T-helper 22 cell (primary cell): ENCODE data around the gene ZCCHC24.

Experiments
- DNase-seq: peaks from one replicate; pipeline ENCODE4 v3.0.0-alpha.2; 2020; ENCODE audit warnings: low read depth

ZCCHC24 gene

GRCh38 chr10:79445977-79446757 lies 743 bp upstream of the ZCCHC24 start:
- peak; percentile 26 for DNase-seq

DNA sequence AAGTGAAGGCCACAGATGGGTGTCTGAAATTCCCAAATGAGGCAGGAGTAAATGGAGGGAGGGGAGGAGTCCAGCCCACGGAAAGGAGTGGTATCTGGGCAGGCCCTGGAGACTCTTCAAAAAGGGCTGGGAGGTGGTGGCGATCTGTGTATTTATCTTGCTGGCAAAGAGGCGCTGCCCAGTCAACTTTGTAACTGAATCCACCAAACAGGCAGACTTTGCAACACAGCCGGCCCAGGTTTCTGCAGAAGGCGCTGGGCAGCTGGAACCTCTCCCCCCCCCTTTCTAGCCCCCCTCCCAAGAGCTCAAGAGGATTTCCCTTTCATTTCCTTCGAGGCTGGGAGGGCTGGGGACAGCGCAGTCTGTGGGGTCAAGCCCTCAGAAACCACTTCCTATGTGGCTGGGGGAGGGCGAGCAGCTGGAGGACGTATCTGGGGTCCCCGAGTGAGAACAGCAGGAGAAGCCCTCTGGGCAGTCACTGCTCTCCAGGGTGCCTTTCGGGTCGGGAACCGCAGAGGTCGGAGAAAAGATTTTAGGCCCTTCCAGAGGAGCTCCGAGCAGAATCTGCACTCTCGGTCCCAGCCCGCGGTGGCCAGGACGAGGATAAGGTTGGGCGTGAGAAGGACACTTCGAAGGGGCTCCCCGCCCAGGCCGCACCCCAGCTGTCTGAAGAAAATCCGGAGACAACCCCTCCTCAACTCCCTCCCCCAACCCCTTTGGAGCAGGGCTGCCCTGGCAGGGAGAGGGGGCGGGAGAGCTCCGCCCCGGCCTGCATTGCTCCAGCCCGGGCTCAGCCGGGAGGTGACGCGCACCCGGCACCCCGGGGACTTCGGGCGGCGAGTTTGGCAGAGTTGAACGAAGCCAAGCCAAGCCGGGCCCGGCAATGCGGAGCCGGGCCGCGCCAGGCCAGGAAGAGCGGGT lies 965 bp downstream of the ZCCHC24 start:
- peak; percentile 39 for DNase-seq

- no peak for DNase-seq
These were observed 1.9 kb downstream of the ZCCHC24 start for GRCh38 chr10:79443338-79444198.

- DNase-seq, result no peak
These were observed 3.0 kb downstream of the ZCCHC24 start for GRCh38 chr10:79442171-79443040.

GRCh38 chr10:79441433-79441832 lies 4.0 kb downstream of the ZCCHC24 start:
- DNase-seq, result no peak

- no peak for DNase-seq
These were observed 5.1 kb downstream of the ZCCHC24 start for GRCh38 chr10:79440281-79440680.

DNA sequence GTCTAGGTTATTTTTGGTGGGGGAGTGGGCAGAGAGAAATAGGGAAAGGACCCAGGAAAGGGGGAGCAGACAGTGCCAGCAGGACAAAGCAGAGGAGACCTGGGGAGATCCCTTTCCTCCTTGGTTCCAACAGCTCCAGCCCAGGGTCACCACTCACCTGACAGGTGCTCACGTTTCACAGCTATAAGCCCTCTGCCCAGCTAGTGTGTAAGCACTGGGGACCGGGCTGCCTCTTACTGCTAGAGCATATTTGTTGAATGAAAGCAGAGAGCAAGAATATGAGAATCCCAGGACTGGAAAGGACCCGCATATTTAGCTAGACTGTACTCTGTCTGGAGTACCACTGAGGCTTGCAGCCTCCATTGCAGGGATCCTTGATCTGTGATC lies 6.7 kb downstream of the ZCCHC24 start:
- no peak for DNase-seq

DNA sequence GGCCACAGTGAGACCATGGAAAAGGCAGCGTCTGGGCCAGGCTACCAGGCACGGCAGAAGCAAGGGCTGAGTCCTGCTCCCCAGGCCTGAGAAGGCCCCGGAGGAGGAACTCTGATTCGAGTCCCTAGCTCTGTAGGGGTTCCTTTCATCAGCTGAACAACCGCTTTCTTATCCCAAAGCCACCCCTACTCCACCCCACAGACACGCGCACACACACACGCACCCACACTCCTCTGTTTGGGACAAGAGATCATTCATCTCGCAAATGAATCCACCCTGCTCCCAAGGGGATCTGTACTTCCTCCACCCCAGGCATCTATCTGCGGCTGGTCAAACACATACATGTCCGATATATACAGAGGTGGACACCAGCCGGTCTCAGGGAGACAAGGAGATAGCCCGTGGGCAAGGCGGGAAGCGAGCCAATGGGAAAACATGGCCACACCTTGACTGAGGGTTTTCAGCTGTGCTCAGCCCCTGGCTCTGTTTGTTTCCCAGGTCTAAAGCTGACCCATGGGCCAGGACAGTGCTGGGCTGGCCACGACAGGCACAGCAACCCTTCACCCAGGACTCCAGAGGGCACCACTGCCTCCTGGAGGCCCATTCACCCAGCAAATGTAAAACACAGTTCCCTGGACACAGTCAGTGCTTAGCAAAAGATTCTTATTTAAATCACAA lies 7.3 kb downstream of the ZCCHC24 start:
- no peak for DNase-seq

DNA sequence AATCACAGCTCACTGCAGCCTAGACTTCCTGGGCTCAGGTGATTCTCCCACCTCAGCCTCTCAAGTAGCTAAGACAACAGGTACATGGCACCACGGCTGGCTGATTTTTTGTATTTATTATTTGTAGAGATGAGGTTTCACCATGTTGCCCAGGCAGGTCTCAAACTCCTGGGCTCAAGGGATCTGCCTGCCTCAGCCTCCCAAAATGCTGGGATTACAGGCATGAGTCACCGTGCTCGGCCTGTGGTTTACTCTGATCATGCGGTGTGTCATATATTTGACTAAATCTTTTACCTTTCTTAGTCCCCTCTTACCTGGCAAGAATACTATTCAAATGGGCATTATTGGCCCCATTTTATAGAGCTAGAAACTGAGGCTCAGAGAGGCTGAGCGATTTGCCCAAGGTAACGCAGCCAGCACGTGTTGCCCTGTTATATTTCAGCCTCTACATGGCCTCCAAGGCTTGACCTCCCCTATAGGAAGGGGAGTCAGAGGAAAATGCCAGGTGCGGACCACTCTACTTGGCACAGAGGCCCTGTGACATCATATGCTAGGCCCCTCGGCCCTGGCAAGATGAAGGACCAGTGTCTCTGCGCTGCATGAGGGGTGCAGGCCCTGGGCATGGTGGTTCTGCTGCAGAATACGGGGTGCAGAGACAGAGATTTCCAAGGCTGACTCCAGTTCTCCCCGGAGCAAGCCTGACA lies 8.2 kb downstream of the ZCCHC24 start:
- DNase-seq, result no peak

DNA sequence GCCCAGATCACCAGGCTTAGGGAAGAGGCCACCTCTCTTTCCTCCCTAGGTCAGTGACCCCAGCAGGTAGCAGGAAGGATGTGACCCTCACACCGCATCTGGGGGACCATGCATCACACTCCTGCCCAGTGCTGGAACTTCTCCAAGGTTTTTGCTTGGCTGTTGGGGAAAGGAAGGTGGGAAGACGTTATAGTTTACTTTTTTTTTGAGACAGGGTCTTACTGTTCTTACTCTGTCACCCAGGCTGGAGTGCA lies 8.6 kb downstream of the ZCCHC24 start:
- DNase-seq, result no peak

DNA sequence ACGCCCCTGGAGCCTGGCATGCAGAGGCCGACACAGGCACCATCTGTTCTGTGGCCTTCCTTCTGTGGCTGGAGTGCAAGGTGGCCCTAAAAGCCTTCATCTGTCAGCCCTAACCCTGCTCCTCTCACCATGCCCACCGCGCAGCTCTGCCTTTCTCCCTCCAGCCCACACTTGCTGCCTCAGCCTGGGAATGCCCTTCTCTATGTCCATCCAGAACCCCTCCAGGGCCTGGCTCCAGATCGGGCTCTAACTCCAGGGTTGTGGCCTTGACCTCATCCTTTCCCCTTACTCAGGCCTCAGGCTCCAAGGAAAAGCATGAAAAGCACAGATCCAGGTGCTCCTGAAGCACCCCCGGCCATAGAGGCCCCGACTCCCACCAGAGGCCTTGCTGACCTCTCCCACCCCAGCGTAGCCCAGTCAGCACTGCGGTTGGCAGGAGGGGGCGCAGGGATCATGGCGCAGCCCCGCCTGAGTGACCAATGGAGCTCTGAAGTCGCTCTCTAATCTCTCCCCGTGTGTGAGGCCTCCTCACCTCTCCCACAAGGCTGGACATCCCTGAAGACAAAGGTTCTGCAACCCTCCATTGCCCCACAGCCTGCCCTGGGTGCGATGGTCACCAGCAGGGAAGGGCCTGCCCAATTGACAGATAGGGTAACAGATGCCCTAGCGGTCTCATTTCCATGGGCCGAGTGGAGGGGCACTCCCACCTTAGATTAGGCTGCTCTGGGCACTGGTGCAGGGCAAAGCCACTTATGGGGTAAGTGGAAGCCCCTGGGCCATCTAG lies 9.2 kb downstream of the ZCCHC24 start:
- DNase-seq, result no peak

DNA sequence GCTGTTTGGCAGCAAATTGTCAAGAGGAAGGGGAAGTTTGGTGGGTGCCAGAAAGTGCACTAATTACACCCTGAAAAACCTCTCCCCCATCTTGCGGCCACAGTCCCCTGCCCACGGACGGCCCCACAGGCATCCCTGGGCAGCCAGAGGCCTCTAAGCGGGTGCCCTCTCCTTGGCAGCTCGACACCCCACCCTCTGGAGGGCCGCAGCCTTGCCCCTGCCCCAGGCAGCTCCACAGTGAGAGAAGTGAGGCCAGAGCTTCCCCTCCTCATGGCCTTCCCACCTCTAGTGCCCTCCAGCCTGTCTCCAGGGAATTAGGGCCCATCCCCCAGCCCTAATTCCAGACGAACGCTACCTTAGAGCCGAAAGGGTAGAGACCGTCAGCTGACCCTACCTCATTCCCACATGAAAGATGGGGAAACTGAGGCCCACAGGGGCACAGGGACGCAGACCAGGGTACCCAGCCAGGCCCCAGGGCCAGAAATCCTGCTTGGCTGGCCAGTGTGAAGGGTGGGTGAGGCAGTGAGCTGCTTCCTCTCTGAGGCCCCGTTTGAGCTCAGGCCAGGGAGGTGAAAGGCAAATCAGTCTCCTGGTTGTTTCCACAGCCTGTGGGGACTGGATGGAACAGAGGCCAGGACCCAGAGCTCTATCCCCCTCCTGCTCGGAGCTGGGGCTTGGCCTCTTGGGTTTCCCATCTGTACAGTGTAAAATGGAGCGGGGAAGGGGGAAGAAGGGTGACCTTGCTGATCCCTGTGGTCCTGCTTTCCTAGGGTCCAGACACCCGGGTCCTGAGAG lies 10.0 kb downstream of the ZCCHC24 start:
- no peak for DNase-seq

GRCh38 chr10:79434821-79435251 lies 10.6 kb downstream of the ZCCHC24 start:
- DNase-seq, result no peak

GRCh38 chr10:79434223-79434687 lies 11.2 kb downstream of the ZCCHC24 start:
- DNase-seq, result no peak

DNA sequence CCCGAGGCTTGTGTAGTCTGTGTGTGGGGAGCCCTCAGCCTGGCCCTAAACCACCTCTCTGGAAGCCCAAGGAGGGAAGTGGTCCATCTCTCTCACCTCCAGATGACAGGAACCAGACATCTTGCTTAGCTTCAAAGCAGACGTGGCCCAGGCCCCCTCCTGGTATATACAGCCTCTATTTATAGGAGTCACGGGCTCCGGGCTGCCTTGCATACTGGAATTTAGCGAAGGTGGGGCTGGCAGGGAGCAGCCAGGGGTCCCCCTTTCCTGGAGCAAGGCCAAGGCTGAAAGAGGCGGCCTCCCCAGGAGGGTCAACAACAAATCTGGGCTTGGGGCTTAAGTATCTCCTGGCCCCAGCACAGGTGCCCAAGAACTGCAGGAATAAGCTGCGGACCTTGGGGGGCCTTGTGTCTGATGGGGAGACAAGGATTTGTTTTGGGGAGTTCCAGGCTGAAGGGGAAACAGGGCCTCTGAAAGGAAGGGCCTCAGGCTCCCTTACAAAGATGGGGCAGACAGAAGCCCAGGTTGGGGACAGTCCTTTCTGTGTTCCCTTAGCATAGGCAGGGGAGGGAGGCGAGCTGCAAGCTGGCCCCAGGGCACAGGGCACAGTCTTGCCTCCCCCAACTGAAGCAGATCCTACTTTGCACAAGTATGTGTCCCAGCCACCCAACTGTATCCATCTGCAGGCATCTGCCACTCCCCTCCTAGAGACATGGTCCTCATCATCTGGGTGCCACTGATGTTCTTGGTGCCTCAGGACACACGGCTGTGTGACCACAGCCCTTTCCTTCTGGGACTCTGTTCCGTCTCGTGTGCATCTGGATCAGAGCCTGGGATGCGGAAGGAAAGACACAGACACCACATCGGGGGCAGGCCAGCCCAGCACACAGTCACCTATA lies 11.9 kb downstream of the ZCCHC24 start:
- DNase-seq, result no peak

DNA sequence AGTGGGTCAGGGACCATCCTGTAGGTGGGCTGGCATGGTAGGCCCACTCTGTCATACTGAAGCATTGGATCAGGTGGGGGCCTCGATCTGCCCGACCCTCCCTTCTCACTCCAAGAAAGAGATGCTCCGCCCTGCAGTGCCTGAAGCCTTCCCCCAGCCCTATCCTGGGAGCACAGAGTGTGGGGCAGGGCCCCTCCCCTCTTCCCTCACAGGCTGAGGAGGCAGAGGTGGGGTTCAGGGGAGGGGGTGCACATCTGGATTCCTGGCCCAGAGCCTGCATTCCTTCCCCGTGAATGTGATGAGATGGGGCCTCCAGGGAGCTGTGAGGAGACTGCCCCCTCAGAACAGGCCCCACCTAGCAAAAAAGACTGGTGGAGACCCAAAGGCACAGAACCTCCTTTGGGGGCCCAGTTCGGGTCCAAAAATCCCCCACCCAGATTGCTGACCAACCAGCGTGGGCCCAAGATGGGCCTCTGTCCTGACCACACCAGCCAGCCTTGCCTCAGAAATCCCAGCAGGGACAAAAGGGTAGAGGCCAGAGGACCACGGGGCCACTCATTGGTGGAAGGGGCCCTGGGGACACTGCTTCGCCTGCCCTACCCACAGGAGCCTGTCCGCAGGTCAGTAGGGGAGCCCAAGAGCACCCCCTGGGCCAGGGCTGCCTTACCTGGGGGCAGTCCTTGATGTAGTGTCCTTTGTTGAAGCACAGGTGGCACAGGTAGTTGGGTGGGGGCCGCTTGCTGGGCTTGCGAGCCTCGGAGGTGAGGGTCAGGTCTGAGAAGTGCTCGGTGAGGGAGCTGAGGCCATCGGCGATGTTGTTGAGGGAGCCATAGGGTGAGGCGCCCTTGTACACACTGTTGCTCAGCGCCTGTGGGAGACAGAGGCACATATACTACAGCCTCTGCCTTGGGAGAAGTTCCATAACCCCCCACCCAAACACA lies 13.3 kb downstream of the ZCCHC24 start:
- DNase-seq, result no peak
